AG09309 (cell line): ENCODE results near the gene RTN4RL1.

Source experiments
- DNase-seq: peaks from one replicate; pipeline ENCODE4 v3.0.0-alpha.2; 2010; ENCODE audit warnings: low read depth
- H3K4me3 ChIP-seq: 2 replicates; pipeline ENCODE4 v1.5.1; 2011; ENCODE audit warnings: mild to moderate bottlenecking, low read depth, low read length, moderate library complexity; ENCODE audit not compliant: control insufficient read depth
- TF ChIP-seq, protein P1 (sequence below): IDR thresholded peaks from 2 replicates; pipeline ENCODE4 v1.5.1; 2011; ENCODE audit warnings: mild to moderate bottlenecking, low read depth, low read length, inconsistent platforms; ENCODE audit not compliant: insufficient read depth, control insufficient read depth; ENCODE audit errors: missing control alignments

RTN4RL1 gene

DNA sequence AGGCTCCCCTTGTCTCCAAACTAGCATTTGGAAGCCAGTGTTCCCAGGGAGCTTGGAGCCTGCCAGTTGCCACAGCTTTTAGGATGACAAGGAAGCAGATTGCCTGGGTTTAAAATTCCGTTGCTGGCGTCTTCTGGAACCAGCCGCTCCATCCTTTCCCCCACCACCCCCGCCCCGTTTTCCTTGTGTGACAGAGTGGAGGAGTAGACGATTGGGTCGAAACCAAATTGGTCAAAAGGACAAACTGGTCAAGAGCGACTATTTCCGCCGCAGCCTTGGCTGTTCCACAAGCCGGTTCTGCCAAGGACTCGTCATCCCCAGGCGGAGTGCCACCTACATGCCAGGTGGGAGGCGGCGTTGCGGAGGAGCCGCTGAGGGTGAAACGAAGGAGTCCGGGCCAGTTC lies 104.2 kb downstream of the RTN4RL1 start:
- DNase-seq = no peak
- H3K4me3 ChIP-seq = no peak overlapping the region
- TF ChIP-seq, protein P1, sequence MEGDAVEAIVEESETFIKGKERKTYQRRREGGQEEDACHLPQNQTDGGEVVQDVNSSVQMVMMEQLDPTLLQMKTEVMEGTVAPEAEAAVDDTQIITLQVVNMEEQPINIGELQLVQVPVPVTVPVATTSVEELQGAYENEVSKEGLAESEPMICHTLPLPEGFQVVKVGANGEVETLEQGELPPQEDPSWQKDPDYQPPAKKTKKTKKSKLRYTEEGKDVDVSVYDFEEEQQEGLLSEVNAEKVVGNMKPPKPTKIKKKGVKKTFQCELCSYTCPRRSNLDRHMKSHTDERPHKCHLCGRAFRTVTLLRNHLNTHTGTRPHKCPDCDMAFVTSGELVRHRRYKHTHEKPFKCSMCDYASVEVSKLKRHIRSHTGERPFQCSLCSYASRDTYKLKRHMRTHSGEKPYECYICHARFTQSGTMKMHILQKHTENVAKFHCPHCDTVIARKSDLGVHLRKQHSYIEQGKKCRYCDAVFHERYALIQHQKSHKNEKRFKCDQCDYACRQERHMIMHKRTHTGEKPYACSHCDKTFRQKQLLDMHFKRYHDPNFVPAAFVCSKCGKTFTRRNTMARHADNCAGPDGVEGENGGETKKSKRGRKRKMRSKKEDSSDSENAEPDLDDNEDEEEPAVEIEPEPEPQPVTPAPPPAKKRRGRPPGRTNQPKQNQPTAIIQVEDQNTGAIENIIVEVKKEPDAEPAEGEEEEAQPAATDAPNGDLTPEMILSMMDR = no peak

DNA sequence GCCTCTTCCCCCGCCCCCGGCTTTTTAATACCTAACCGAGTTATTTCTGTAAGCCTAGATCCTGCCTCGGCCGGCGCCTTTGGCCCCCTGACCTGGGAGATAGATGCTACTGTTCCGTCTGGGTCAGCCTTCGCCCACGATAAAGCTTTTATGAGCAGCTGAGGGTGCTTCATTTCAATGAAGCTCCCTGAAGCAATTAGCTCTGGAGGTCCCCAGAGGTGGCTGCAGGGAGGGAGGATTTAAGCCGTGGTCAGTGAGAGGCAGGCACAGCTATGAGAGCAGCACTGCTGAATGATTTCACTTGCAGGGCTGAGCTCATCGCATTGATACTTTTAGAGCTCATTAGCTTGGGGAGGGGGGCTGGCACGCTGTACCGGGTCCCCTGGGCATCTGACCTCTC lies 105.9 kb downstream of the RTN4RL1 start:
- TF ChIP-seq, protein P1 = no peak
- H3K4me3 ChIP-seq = no peak overlapping the region
- no peak for DNase-seq

DNA sequence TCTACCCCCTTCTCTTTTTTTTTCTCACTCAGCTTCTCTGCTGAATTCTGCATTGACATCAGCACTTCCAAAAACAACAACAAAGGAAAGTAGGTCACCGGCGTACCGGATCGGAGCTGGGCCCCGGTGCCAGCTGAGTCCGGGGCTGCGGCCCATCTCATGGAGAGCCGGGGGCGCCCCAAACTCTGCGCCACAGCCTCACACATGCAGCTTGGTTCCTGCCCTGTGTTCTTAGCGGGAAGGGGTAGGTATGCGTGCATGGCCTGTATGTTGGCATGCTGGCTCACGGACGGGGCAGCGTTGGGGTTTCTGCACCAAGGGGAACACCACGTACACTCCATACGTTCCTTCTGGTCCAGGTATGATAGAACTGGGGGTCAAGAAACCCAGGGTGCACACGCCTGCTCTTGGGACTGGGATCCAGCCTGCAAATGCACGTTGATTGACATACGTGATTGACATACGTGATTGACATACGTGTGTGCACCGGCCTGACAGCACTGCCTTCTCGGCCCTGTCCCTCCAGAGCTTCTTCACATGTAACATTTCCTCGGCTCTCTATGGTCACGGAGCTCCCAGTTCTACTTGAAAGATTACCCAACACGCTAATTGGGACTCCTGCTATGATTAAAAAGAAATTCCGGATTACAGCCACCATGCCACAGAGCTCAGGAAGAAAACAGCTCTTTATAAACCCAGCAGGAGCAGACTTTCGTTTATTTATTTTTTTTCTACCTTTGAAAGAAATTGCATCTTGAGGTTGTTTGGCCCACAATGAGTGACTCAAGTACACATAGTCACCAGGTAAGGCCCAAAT lies 106.6 kb downstream of the RTN4RL1 start:
- DNase-seq = no peak
- TF ChIP-seq, protein P1 = no peak
- H3K4me3 ChIP-seq = no peak overlapping the region

DNA sequence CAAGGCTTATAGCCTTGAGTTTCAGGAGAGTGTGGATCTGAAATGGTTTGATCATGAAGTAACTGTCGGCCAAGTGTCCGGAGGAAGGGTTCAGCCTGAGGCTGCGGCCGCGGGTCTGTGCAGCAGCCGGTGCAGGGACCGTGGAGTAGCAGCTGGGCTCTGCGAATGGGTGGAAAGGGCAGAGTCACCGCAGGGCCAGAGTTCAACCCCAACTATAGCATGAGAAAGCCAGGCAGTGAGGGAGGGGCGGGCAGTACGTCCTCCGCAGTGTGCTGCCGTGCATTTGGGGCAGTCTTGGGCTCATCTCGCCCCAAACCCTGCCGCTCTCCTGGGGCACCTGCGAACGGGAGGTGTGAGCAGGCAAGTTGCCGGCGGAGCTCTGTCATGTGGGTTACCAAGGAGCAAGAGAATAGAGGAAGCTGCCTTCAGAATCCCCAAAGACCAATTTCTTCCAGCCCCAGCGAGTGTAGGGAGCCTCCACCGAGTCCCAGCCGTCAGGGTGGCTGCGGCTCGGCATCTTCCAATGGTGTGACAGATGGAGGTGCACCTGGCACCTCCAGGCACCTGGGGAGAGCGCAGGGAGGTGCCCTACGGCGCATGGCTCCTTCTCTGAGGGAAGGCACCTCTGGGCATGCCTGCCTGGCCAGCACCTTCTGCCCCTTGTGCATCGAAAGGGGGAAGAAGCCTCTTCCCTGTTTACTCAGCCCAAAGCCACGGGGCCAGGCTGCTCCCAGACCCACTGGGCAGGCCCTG lies 108.0 kb downstream of the RTN4RL1 start:
- H3K4me3 ChIP-seq = no peak overlapping the region
- no peak for DNase-seq
- TF ChIP-seq, protein P1 = no peak

DNA sequence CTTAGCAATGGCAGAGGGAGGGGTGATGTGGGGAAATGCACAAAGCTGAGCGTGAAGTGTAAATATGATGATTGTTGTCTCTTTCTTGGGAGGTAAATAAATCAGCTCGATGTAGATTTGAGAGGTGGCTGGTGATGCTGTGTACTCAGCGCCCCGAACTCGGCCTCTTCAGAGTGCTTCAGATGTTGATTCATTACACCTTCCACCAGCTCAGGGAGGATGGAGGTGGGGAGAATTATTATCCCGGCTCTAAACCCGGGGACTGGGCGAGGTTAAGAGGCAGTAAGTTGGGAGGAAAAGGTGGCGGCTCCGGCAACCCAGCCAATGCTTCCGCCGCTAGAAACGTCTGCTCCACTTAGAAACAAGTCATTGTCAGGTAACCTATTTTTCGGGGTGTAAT lies 108.8 kb downstream of the RTN4RL1 start:
- DNase-seq = no peak
- TF ChIP-seq, protein P1 = no peak
- no peak overlapping the region for H3K4me3 ChIP-seq

DNA sequence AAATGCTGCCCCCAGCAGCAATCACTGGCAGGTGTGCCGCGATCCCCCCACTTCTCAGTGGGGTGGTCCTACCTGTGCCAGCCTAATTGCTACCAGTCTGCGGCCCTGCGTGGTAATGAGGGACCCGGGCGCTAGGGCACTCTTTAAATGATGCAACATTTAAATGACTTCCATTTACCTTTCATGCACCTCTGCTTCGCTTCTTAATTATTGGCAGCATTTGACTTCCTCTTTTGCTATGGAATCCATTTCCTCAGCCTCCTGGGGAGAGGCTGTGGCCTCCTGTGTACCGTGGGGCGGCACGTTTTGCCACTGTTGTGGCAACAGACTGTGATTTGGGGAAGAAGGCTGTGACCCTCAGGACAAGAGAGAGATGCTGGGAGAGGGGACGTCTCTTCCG lies 109.2 kb downstream of the RTN4RL1 start:
- DNase-seq = no peak
- TF ChIP-seq, protein P1 = no peak
- H3K4me3 ChIP-seq = no peak overlapping the region
